ENCODE measurements around the gene NAA50. TPM values are rescaled to one million over a fixed set of nuclear protein-coding genes. Genes with fewer than 3 reads are reported as not detected.

The NAA50 gene
- total RNA-seq, 1 donor from 2014 or later: 90.1 TPM

GRCh38 chr3:113744941-113745755, 901 bp downstream of the NAA50 start:
- Histone ChIP-seq H3K4me1 (peaks cover 69% of the 10 kb centered on the region), H3K27ac (peak overlapping the region; percentile 100), H3K9me3 (no peaks in the 10 kb centered on the region), H3K4me3 (peak overlapping the region; percentile 80 to 99), H3K36me3 (no peaks in the 10 kb centered on the region), H3K27me3 (no peaks in the 10 kb centered on the region)
- TF ChIP-seq POLR2A (IDR thresholded peaks at IDR 0.05) (no peak), POLR2AphosphoS5 (IDR thresholded peaks at IDR 0.05; ENCODE audit: insufficient read depth in 1 of 2, low read depth in 1 of 2) (peak; percentile 68 to 81), CTCF (IDR thresholded peaks at IDR 0.05) (peak in 2 of 3 experiments; percentile 54 to 62)
- intact Hi-C loops (cut with DNase I): no loop called here
- DNase-seq (ENCODE audit: extremely low spot score in 2 of 2): peak in 1 of 2 donors; percentile 91

GRCh38 chr3:113743006-113743630, 2.9 kb downstream of the NAA50 start:
- TF ChIP-seq POLR2AphosphoS5 (IDR thresholded peaks at IDR 0.05; ENCODE audit: insufficient read depth in 1 of 2, low read depth in 1 of 2) (no peak), POLR2A (IDR thresholded peaks at IDR 0.05) (no peak), CTCF (IDR thresholded peaks at IDR 0.05) (no peak)

GRCh38 chr3:113741620-113742019, 4.4 kb downstream of the NAA50 start:
- Histone ChIP-seq H3K9me3 (no peaks in the 10 kb centered on the region), H3K4me3 (no peak overlapping the region), H3K36me3 (no peaks in the 10 kb centered on the region), H3K4me1 (peaks cover 62% of the 10 kb centered on the region), H3K27ac (no peak overlapping the region), H3K27me3 (no peaks in the 10 kb centered on the region)
- TF ChIP-seq POLR2AphosphoS5 (IDR thresholded peaks at IDR 0.05; ENCODE audit: insufficient read depth in 1 of 2, low read depth in 1 of 2) (no peak), CTCF (IDR thresholded peaks at IDR 0.05) (no peak), POLR2A (IDR thresholded peaks at IDR 0.05) (no peak)
- intact Hi-C loops (cut with DNase I): no loop called here
- DNase-seq (ENCODE audit: extremely low spot score in 2 of 2): no peak

More at GRCh38 chr3:113743006-113743630, 2.9 kb downstream of the NAA50 start:
- no peaks in the 10 kb centered on the region for H3K36me3 ChIP-seq
- no peak for DNase-seq (ENCODE audit: extremely low spot score in 2 of 2)
- H3K9me3 ChIP-seq: no peaks in the 10 kb centered on the region
- no peaks in the 10 kb centered on the region for H3K27me3 ChIP-seq
- no peak overlapping the region for H3K27ac ChIP-seq
- intact Hi-C loops (cut with DNase I): no loop called here
- peaks cover 67% of the 10 kb centered on the region for H3K4me1 ChIP-seq
- no peak overlapping the region for H3K4me3 ChIP-seq

GRCh38 chr3:113741086-113741485, 5.0 kb downstream of the NAA50 start:
- H3K4me1 ChIP-seq: peaks cover 64% of the 10 kb centered on the region

More at GRCh38 chr3:113741086-113741485, 5.0 kb downstream of the NAA50 start:
- no peak overlapping the region for H3K27ac ChIP-seq
- intact Hi-C loops (cut with DNase I): no loop called here
- no peaks in the 10 kb centered on the region for H3K9me3 ChIP-seq
- no peaks in the 10 kb centered on the region for H3K36me3 ChIP-seq
- no peak overlapping the region for H3K4me3 ChIP-seq
- no peak for TF ChIP-seq POLR2A (IDR thresholded peaks at IDR 0.05)
- TF ChIP-seq CTCF (IDR thresholded peaks at IDR 0.05): no peak
- TF ChIP-seq POLR2AphosphoS5 (IDR thresholded peaks at IDR 0.05; ENCODE audit: insufficient read depth in 1 of 2, low read depth in 1 of 2): no peak
- DNase-seq (ENCODE audit: extremely low spot score in 2 of 2): no peak
- no peaks in the 10 kb centered on the region for H3K27me3 ChIP-seq

Data from vagina (tissue), 2 donors.